Glutamatergic neuron (in vitro differentiated cells): ENCODE results near the gene HYAL3. TPM values are rescaled to one million over a fixed set of nuclear protein-coding genes. Genes with fewer than 3 reads are reported as not detected.
A peak's percentile ranks its signal among the peaks of the same experiment; 100 is the strongest.

ENCODE experiments used
- DNase-seq: peaks from one replicate; pipeline ENCODE4 v3.0.0; 2022
- H3K27ac Mint-ChIP-seq: one replicate; pipeline ENCODE4 v1.8.0; 2020; ENCODE audit warnings: mild to moderate bottlenecking, mixed read lengths, inconsistent platforms; ENCODE audit not compliant: unreplicated experiment
- H3K27me3 Mint-ChIP-seq: one replicate; pipeline ENCODE4 v1.8.0; 2020; ENCODE audit warnings: mild to moderate bottlenecking, moderate library complexity, mixed read lengths, inconsistent platforms; ENCODE audit not compliant: unreplicated experiment
- H3K36me3 Mint-ChIP-seq: one replicate; pipeline ENCODE4 v1.8.0; 2020; ENCODE audit warnings: mild to moderate bottlenecking, mixed read lengths, inconsistent platforms; ENCODE audit not compliant: unreplicated experiment
- H3K4me1 Mint-ChIP-seq: one replicate; pipeline ENCODE4 v1.8.0; 2020; ENCODE audit warnings: mild to moderate bottlenecking, low read depth, mixed read lengths, inconsistent platforms; ENCODE audit not compliant: unreplicated experiment
- H3K4me3 Mint-ChIP-seq: one replicate; pipeline ENCODE4 v1.8.0; 2020; ENCODE audit warnings: mild to moderate bottlenecking, mixed read lengths, inconsistent platforms; ENCODE audit not compliant: unreplicated experiment
- H3K9me3 Mint-ChIP-seq: one replicate; pipeline ENCODE4 v1.8.0; 2020; ENCODE audit warnings: mild to moderate bottlenecking, moderate library complexity, mixed read lengths, inconsistent platforms; ENCODE audit not compliant: unreplicated experiment
- CTCF ChIP-seq: fragments of 200-600 bp; sonication (generic); IDR thresholded peaks from one replicate; pipeline ENCODE4 v1.5.0; 2021; ENCODE audit not compliant: partially characterized antibody, unreplicated experiment
- total RNA-seq: library from RNA; stranded (reverse); fragmentation: NEBNext Ultra II Directional; extraction: Animal tissue kit (Norgen Biotek cat#: 25700); gene quantifications from one replicate; pipeline ENCODE4 v1.2.1, GENCODE V29; 2021; ENCODE audit not compliant: unreplicated experiment

The HYAL3 gene
- total RNA-seq, 1 donor from 2014 or later, result 6.9 TPM

GRCh38 chr3:50269460-50269859 is 29.7 kb downstream of the HYAL3 start:
- H3K4me1 Mint-ChIP-seq, result peaks cover 9% of the 10 kb centered on the region
- H3K4me3 Mint-ChIP-seq, result no peak overlapping the region
- peaks cover 6% of the 10 kb centered on the region for H3K9me3 Mint-ChIP-seq
- H3K27me3 Mint-ChIP-seq, result peaks cover 12% of the 10 kb centered on the region
- no peaks in the 10 kb centered on the region for H3K36me3 Mint-ChIP-seq
- no peak for TF ChIP-seq CTCF
- no peak overlapping the region for H3K27ac Mint-ChIP-seq
- DNase-seq, result no peak

GRCh38 chr3:50268703-50269451 is 30.3 kb downstream of the HYAL3 start, which contains the start of gene SEMA3B:
SEMA3B (plus strand) TSS chr3:50269147; CDS start chr3:50269241, 94 bp downstream.
- no peak for DNase-seq
- TF ChIP-seq CTCF, result no peak
- peaks cover 9% of the 10 kb centered on the region for H3K4me1 Mint-ChIP-seq
- H3K27me3 Mint-ChIP-seq, result peaks cover 12% of the 10 kb centered on the region
- H3K36me3 Mint-ChIP-seq, result no peaks in the 10 kb centered on the region
- peaks cover 5% of the 10 kb centered on the region for H3K9me3 Mint-ChIP-seq
- peak within 1 kb of the TSS; percentile 28 for H3K27ac Mint-ChIP-seq
- H3K4me3 Mint-ChIP-seq, result no peak within 1 kb of the TSS

- peaks cover 5% of the 10 kb centered on the region for H3K9me3 Mint-ChIP-seq
- no peaks in the 10 kb centered on the region for H3K36me3 Mint-ChIP-seq
- no peak overlapping the region for H3K27ac Mint-ChIP-seq
- no peak for DNase-seq
- no peak overlapping the region for H3K4me3 Mint-ChIP-seq
- TF ChIP-seq CTCF, result no peak
- peaks cover 12% of the 10 kb centered on the region for H3K27me3 Mint-ChIP-seq
- peaks cover 9% of the 10 kb centered on the region for H3K4me1 Mint-ChIP-seq
Measured at GRCh38 chr3:50268276-50268675, 30.9 kb downstream of the HYAL3 start.

GRCh38 chr3:50267280-50267913 is 31.8 kb downstream of the HYAL3 start:
- TF ChIP-seq CTCF, result no peak
- Mint-ChIP-seq H3K36me3 (no peaks in the 10 kb centered on the region), H3K9me3 (peaks cover 8% of the 10 kb centered on the region), H3K27ac (no peak overlapping the region), H3K27me3 (peaks cover 17% of the 10 kb centered on the region), H3K4me3 (no peak overlapping the region), H3K4me1 (peaks cover 7% of the 10 kb centered on the region)
- no peak for DNase-seq

- H3K4me3 Mint-ChIP-seq, result no peak overlapping the region
- H3K9me3 Mint-ChIP-seq, result peaks cover 8% of the 10 kb centered on the region
- peaks cover 7% of the 10 kb centered on the region for H3K4me1 Mint-ChIP-seq
- no peaks in the 10 kb centered on the region for H3K36me3 Mint-ChIP-seq
- TF ChIP-seq CTCF, result no peak
- no peak for DNase-seq
- H3K27me3 Mint-ChIP-seq, result peaks cover 17% of the 10 kb centered on the region
- no peak overlapping the region for H3K27ac Mint-ChIP-seq
Measured at GRCh38 chr3:50266836-50267235, 32.4 kb downstream of the HYAL3 start.
